ENCODE results near the gene RUBCNL.
"Not testable (repeated sequence)": the region's sequence is repeated elsewhere in the genome, so short reads cannot be mapped to it uniquely, and the experiment has no call there.

Gene RUBCNL

GRCh38 chr13:46373623-46374022 is 13.4 kb downstream of the RUBCNL start:
- DNase-seq = no peak

GRCh38 chr13:46372938-46373337 is 14.1 kb downstream of the RUBCNL start:
- DNase-seq = not testable (repeated sequence)

GRCh38 chr13:46372071-46372470 is 15.0 kb downstream of the RUBCNL start:
- no peak for DNase-seq

- no peak for DNase-seq
These were observed 17.4 kb downstream of the RUBCNL start for GRCh38 chr13:46369506-46370277.

GRCh38 chr13:46367617-46368327 is 19.3 kb downstream of the RUBCNL start:
- no peak for DNase-seq

GRCh38 chr13:46361276-46361934 is 25.6 kb downstream of the RUBCNL start:
- no peak for DNase-seq

- no peak for DNase-seq
These were observed 26.4 kb downstream of the RUBCNL start for GRCh38 chr13:46360604-46361003.

GRCh38 chr13:46359714-46360113 is 27.3 kb downstream of the RUBCNL start:
- no peak for DNase-seq

GRCh38 chr13:46355901-46356590 is 31.0 kb downstream of the RUBCNL start:
- no peak for DNase-seq

- no peak for DNase-seq
These were observed 32.0 kb downstream of the RUBCNL start for GRCh38 chr13:46355088-46355468.

- DNase-seq = no peak
These were observed 32.6 kb downstream of the RUBCNL start for GRCh38 chr13:46354156-46355087.

- no peak for DNase-seq
These were observed 34.2 kb downstream of the RUBCNL start for GRCh38 chr13:46352805-46353204.

- DNase-seq = no peak
These were observed 37.0 kb downstream of the RUBCNL start for GRCh38 chr13:46350003-46350402.

- DNase-seq = no peak
These were observed 38.1 kb downstream of the RUBCNL start for GRCh38 chr13:46348961-46349360.

- no peak for DNase-seq
These were observed 39.8 kb downstream of the RUBCNL start for GRCh38 chr13:46347277-46347676.

- no peak for DNase-seq
These were observed 41.2 kb downstream of the RUBCNL start for GRCh38 chr13:46345866-46346265.

GRCh38 chr13:46345398-46345797 is 41.7 kb downstream of the RUBCNL start:
- DNase-seq = no peak

GRCh38 chr13:46343279-46343994 is 43.6 kb downstream of the RUBCNL start:
- DNase-seq = no peak

- DNase-seq = no peak
These were observed 44.5 kb downstream of the RUBCNL start for GRCh38 chr13:46342538-46342937.

GRCh38 chr13:46341112-46341711 is 45.8 kb downstream of the RUBCNL start:
- no peak for DNase-seq

- DNase-seq = no peak
These were observed 46.4 kb downstream of the RUBCNL start for GRCh38 chr13:46340631-46341111.

Measured in activated gamma-delta T cell treated with Interleukin-2 at 50 U/mL for 16 hours (primary cell).